GM18858 (cell line): Measurements from ENCODE around the gene C1QTNF5.

Experiments
- ATAC-seq: cut with Tn5 transposase; IDR thresholded peaks from one replicate; pipeline ENCODE4 v1.9.1; 2021; ENCODE audit not compliant: unreplicated experiment

Gene C1QTNF5

DNA sequence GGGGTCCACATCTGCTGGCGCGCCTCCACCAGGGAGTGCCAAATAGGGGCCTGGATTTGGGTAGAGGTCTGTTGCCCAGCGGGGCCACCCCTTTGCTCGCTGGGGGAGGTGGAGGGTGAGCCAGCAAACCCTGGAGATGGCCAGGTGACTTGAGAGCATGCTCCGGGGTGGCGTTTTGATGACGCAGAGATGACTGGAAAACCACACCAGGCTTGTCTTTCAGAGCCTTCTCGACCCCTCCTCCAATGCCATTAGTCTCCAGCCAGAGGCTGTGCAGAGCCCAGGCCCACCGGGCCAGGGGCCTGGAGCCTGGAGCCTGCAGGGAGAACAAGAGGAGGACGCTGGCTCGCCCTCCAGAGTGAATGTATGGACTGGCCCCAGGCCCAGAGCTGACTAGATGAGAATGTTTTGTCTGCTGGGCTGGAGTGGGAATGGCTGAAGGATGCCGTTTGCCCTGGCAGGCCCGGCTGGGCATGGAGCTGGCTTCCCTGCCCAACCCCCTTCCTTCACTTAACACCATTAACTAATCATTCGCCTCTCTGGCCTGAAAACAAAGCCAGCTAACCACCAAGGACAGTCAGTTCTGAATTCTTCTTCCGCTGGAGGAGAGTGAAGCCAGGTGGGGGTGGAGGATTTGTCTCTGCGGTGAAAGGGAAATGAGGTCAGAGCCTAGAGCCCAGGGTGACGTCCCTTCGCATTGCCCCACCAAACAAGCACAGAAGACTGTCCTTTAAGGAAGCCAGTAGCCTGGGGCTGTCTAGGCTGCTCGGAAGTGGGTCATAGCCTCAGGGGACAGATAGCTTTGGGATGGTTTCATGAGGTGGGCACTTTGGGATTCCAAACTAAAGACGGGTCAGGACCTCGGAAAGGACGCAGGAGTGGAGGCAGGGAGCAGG lies 22.2 kb downstream of the C1QTNF5 start:
- ATAC-seq = no peak

DNA sequence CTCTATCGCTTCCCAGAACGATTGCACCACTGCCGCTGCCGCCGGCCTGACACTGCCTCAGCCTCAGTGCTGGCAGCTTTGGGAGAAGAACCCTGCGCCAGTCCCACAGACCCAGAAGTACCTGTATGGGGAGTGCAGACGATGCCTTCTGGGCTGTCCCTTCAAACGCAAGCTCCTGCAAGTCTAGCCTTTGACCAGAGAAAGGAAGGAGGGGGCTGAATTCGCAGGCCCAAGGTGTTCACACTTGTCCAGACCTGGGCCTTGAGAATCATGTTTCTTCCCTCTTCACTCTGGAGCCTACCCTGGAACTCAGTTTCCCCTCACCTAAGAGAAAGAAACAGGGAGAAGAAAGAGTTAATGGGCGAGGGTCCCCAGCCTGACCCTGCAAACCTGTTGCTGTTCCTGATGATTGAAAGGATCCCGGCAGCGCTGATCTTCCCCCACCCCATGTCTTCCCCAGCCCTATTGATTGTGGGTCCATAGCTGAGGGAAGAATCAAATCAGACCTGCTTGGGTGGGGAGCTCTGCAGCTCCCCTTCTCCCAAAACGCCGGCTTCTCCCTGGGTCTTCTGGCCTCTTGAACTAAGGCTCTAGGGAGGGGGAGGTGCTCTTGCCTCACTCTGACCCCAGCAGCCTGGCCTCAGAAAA lies 23.0 kb downstream of the C1QTNF5 start:
- no peak for ATAC-seq

DNA sequence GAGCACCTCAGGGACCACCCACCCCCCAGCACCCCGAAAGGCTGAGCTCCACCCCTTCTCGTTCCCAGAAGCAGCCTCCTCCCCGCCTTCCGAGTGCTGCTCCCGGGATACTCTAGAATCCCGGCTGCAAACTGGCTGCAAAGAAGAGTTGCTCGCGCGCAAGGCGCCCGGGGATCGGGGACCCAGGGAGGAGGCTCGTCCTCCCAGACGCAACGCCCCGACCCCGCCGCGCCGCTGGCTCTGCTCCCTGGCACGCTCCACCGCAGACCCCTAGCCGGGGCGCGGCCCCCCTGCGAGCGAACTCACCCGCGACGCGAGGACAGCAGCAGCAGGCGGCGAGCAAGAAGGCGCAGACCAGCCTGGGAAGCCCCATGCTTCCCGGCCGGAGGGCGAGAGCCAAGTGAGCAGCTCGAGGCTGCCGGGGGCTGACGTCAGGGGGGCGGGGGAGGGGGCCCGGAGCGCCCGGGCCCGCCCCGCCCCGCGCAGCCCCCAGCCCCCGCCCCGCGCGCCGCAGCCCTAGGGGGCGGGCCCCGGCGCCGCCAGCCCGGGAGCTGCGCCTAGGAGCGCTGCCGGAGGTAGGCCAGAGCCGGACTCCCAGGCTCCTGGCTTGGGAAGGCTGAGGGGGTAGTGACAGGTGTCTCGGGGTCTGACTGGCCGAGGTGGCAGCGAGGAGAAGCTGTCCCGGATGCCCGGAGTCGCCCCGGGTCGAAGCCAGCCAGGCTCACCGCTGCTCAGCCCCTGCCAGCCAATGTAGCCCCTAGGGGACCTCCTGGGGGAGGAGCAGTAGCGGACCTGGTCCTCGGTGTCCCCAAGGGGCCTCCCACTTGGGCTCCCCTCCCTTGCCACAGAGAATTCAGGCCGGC lies 23.7 kb downstream of the C1QTNF5 start, which contains the start of gene MCAM:
MCAM (minus strand) TSS at position 402 of the 863 bp plus-strand sequence; CDS start at position 373, 29 bp downstream.
- no peak for ATAC-seq

DNA sequence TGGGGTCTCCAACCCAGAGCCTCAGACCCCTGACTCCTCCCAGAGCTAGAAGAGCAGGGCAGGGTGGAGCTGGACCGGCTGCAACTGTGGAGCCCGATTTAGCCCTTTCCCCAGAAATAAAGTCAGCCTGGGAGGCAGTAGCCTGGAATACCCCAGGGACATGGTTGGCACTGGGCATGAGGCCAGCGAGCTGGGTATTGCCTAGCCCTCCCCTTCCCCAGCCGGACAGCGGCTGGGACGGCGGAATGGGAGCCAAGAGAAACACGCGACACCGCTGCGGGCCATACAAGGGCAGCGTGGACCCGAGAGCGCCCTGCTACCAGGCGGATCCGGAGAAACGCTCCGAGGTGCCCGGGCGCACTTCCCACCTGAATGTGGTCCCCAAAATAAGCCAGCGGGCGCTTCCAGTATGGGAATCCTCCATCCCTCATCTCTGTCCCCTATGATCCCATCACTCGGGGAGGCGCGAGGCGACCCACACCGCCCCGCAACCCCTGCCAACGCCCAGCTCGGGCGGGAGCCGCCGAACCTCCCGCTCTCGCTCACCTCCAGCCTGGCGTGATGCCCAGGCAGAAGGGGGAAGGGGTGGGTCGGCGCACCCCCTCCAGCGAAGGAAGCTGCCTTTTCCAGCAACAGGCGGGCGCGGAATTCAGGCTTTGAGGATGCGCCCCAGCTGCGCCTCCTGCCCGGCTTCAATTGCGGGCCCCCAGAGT lies 24.5 kb downstream of the C1QTNF5 start:
- no peak for ATAC-seq

DNA sequence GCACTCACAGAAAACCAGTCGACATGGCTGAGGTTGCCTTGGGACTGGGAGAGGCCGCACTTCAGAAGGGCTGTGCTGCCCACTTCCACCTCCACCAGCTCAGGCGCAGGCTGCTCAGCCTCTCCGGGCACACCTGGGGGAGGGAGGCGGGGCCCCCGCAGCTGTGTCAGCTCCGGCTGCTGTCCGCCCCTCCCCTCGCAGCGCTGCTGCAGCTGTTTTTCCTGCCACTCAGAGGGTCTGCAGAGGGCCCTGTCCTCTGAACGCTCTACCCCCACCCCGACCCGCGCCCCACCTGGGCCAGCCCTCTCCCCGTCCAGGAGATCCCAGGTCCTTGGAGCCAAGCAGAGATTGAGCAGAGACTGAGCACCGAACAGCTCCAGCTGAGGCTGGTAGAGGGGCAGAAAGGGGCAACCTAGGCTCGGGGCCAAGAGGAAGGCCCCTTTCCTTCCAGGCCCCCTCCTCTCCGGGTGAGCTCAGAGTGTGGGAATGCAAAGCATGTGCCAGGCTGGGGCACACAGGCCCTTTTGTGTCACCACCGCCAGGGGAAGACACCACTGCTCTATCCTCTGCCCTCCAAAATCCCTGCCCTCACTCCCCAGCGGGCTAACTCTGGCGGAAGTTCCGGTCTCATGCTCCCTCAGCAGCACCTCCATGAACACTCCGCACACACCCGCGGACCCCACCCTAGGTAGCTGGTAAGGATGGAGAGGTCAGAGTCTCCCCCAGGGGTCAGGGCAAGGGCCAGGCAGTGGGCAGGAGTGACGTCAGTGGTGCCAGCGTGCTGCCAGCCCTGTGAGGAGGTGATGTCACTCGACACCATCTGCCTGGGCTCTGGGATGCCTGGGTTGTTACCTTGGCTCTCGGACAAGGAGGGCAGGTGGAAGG lies 25.3 kb downstream of the C1QTNF5 start:
- ATAC-seq = no peak

DNA sequence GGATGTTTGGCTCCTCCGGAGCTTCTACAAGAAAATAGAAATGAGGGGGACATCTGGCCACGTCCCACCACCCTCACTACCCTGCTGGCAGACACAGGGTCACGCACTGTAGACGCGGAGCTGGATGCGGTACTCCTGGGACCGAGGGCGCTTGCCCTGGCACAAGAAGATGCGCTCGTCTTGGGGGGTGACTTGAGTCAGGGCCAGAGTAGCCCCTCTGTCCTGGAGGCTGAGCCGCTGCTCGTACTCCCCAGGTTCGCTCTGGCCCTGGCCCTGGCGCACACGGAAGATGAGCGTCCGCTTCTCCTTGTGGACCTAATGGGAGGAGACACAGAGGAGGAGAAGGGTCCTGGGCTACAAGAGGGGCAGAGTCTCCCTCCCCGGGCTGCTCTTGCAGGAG lies 26.0 kb downstream of the C1QTNF5 start:
- ATAC-seq = no peak

DNA sequence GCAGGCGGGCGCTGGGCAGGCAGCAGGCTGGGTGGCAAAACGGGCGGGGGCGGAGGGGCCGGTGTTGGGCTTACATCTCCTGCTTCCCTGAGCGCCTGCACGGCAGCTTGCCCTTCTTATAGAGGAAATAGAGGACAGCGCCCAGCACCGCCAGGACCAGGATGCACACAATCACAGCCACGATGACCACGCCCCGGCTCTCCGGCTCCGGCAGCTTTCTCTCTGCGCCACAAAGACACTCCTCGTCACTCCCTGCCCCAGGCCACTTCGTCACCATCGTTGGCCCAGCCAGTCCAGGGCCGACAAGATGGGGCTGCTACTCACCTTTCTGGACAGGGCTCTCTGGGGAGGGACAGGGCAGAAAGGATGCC lies 30.0 kb downstream of the C1QTNF5 start:
- no peak for ATAC-seq

DNA sequence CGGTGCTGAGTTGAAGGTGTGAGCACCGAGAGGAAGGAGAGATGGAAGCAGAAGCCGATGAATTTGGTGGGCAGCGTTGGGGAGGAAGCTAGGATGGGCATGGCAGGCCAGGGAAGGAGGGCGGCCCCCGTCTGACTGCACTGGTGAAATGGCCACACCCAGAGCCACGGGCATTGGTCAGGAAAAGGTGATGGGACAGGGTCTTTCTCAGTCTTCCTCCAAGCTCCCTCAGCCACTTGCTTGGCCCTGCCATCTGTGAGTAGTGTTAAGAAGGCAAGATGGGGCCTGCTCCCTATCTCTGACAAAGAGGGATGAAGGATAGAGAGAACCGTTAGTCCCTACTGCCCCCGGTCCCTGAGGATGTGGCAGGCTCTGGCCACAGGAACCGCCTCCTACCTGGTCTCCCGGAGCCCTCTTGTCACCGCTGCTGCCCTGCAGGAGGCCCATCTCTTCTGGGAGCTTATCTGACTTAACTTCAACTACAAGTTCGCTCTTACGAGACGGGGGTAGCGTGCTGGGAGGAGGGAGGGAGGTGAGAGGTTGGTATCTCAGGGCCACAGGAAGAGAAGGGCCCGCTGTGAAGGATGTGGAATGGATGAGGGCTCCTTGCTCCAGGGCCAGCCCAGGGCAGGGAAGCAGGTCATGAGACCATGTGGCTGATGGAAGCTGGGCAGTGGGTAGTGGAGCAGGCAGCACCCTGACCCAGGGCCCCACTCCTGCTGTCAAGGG lies 30.6 kb downstream of the C1QTNF5 start:
- no peak for ATAC-seq

DNA sequence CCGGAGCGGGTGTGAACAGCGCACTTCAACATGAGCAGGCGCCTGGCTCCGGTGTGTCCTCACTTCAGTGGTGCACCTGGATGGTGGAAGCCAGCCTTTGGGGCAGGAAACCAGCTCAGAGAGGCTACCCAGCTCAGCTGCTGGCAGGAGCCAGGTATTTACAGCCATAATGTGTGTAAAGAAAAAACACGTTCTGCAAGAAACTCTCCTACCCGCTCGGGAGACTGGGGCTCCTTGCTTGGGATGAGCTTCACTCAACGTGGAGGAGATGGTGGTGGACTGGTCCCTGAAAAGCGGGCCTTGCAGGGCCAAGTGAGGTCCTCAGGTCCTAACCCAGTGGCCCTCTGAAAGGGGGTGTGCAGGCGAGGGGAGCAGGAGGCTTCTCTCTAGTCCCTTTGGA lies 31.3 kb downstream of the C1QTNF5 start:
- ATAC-seq = no peak

DNA sequence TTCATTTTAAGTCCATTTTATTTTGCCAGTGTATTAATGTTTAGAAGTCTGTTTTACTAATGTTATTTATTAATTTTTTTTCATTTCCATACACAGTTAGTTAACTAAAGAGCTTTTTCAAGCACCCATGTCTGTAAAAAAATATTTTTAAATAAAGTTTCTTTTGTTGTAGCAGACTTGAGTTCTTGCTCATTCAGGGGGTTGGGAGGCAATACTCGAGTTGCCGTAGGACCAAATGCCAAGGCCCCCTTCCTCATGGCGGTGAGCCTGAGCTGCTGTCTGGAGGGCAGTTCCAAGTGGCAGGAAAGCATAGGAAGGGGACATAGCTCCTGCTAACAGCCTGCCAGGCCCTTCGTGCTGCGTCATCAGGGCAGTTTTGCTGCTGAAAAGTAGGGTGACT lies 32.7 kb downstream of the C1QTNF5 start:
- no peak for ATAC-seq

DNA sequence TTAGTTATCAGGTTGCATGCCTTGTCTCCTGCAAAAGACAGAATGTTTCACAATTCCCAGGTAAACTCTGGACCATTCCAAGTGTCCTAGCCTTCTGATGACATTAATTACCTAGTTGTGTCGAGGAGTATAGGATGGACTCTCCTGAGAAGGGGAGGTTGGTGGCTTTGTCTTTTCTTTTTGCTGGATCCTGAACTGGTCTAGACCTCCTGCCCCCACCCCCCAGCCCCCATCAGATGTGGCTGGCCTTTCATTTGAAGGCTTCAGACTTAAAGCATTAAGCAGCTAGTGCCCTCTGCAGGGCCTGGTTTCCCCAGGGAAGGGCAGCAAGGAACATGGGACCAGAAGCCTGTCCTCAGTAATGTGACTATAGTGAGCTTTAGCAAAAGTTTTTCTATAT lies 33.5 kb downstream of the C1QTNF5 start:
- no peak for ATAC-seq

DNA sequence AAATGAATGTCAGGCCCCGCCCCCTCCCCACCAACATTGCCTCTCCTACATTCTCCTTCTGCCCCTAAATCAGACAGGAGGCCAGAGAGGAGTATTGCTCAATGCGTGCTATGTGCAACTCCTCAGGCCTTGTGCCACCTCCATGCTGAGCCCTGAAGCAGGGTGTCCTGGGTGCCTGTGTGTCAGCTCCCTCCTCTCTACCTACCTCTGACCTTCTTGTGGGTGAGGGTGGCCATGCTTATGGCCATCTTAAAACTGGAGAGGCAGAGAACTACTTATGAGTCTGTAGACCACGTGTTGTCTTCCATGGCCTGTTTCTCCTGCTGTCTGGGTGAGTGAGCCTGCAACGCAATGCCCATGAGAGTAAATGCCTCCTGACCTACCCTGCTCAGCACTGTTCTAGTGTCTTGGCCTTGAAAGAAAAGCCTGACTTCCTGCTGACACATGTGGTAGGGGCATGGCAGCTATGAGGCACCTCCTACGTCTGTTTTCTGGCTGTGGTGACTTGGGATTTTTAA lies 34.3 kb downstream of the C1QTNF5 start:
- no peak for ATAC-seq

DNA sequence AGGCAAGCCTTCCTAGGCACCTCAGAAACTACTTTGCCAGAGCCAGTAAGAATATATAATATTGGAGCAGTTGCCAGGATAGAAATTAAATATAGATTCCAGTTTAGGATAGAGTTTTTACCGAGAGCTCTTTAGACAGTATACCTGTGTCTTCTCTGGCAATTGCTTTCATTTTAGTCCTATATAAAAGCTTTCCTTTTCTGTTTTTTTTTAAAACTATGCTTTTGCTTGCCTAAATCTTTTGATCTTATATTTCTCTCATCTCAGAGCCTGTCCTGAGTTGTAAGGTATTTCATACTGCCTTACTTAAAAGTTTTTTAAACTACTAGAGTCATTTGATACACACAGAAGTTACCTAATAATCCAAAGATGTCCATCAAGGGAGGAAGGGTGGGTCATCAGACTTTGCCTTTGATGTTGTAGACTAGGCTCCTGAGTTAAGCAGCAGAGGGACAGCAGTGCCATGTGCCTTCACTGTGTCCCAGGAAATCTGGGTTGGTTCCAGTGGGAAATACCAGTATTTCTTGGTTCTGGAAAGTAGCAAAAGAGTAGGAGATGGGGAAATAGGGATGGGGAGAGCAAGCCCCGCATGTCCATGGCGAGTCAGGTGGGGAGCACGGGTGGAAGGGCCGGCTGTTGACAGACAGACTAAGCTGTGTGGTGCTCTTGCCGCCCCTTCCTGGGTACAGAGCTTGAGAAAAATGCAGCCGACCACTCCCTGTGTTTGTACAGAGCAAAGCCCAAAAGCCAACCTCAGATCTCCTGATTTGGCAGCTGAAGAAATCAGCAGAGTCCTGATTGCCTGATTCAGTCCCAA lies 34.9 kb downstream of the C1QTNF5 start:
- ATAC-seq = no peak

DNA sequence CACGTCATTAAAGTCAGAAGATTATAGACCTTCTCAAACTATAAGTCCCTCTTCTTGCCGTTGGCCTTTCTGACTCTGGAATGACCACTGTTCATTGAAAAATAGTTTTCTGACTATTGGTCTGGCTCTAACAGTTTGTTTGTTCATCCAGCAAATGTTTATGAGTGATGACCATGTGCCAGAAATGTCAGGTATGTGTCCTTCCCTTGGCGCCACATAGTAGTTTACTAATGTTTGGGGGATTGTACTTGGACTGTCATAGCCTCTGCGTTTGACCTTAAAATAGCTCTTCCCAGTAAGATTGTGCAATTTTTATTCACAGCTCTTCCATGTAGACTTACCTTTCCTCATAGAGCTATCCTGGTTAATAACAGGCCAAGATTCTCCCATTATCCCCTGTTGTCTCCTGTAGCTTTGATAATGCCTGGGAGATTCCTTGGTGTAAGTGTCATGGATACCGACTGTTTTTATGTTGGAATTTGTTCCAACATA lies 37.4 kb downstream of the C1QTNF5 start:
- no peak for ATAC-seq

DNA sequence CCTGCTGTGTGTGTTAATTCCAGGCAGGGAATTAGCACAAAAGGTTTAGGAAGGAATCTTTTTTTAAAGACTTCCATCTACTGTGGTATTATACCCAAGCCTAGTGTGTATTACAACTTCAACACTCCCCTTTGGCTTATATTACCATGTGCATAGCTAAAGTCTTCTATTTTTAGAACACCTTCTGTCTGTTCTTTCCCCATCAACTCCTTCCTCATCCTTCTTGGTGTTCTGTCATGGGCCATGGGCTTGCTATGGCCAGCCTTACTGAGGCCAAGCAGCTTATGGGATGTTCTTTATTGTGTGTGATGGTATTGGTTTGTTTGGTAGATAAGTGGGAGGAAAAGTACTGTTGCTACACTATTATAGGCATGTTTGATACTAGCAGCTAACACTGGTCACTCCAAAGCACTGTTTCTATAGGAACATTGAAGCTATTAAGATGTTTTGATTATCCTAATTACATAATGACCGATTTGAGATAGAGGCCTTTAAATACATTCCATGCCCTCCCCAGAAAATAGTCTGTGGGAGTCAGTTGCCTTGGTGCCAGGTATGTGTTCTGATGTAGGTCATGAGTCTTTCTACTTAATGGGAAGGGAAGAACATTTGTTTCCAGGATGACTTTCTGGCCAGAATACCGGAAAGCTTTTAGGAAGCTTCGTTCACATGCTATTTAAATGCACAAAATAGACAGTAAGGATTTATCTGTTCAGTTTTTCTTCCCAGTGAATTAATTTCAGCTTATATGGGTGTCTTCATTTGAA lies 40.3 kb downstream of the C1QTNF5 start:
- no peak for ATAC-seq

DNA sequence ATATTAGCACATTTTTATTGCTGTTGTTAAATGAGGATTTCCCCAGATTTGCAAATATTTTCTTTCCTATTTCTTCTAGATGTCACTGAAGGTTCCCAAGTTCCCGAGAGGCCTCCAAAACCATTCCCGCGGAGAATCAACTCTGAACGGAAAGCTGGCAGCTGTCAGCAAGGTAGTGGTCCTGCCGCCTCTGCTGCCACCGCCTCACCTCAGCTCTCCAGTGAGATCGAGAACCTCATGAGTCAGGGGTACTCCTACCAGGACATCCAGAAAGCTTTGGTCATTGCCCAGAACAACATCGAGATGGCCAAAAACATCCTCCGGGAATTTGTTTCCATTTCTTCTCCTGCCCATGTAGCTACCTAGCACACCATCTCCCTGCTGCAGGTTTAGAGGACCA lies 41.3 kb downstream of the C1QTNF5 start:
- no peak for ATAC-seq

DNA sequence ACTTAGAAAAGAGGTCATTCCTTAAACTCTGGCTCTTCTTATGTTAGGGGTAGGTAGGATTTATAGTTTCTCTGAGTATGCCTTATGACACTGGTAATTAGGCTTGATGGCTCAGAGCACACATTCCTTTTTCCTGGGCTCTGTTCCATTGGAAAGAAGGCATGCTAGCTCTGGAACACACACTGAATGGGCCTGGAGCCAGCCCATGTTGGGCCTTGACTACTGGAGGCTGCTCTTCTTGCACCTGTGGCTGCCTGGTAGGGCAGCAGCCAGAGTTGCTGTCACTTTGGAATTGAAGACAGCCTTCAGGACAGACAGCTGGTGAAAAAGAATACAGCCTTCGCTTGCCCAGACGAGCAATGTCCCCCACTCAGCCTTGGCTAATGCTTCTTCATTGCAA lies 42.0 kb downstream of the C1QTNF5 start:
- ATAC-seq = no peak
